Body of pancreas (tissue), 4 donors: ENCODE measurements around the gene DCUN1D4.

Source experiments
- POLR2A ChIP-seq, 3 donors: fragments of 450-650 bp; IDR thresholded peaks; one replicate each; pipeline ENCODE4 v1.6.1; 2016; ENCODE audit warnings: antibody characterized with exemption in 3 of 3, mild to moderate bottlenecking in 2 of 3
- TF ChIP-seq, protein P1 (sequence below), 7 experiments: fragments of 450-650 bp in 4 of 7; fragments of 200-600 bp in 3 of 7; sonication (generic) in 3 of 7; IDR thresholded peaks; one replicate each; pipeline ENCODE4 v1.5.1; 2016 to 2019; ENCODE audit warnings: antibody characterized with exemption in 7 of 7

DNA sequence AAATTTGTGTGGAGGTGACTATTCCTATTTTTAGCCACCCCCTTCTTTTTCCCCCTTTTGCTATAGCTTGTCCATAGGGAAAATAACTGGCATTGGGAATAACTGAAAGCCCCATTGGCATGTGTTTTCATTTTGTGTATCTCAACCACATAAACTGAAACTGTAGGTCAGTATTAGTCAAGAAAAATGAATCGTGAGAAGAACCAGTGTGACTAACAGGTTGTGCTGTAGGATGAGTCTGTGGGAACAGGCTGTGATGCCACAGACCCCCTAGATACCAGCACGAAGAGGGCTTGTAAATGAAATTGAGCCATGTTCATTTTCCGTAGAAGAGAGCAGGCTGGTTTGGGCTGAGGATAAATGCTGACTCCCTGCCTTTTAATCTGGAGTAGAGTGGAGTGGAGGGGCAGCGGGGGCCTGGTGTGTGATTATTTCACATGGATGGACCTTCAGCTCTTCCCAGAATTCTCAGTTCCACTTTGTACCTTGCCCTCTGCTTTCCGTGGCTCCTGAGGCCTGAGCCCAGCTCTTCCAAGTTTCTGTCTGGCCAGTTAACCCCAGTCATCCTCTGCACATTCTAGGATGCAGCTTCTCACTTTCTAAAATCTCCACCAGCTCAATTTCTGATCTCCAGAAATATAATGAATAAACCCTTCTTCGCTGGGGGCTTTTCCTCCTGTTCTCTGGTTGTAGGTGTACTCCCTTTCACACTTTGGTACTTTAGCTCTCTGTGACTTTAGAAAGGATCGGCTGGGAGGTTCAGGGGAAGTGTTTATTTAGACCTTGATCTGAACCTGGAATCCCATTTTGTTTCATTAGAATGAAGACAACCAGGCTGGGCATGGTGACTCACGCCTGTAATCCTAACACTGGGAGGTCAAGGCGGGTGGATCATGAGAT is 37.3 kb downstream of the DCUN1D4 start:
- TF ChIP-seq, protein P1, sequence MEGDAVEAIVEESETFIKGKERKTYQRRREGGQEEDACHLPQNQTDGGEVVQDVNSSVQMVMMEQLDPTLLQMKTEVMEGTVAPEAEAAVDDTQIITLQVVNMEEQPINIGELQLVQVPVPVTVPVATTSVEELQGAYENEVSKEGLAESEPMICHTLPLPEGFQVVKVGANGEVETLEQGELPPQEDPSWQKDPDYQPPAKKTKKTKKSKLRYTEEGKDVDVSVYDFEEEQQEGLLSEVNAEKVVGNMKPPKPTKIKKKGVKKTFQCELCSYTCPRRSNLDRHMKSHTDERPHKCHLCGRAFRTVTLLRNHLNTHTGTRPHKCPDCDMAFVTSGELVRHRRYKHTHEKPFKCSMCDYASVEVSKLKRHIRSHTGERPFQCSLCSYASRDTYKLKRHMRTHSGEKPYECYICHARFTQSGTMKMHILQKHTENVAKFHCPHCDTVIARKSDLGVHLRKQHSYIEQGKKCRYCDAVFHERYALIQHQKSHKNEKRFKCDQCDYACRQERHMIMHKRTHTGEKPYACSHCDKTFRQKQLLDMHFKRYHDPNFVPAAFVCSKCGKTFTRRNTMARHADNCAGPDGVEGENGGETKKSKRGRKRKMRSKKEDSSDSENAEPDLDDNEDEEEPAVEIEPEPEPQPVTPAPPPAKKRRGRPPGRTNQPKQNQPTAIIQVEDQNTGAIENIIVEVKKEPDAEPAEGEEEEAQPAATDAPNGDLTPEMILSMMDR (IDR thresholded peaks at IDR 0.05) = no peak
- TF ChIP-seq POLR2A (IDR thresholded peaks at IDR 0.05) = no peak
